Hematopoietic multipotent progenitor cell (in vitro differentiated cells): ENCODE results near the gene EXT2. TPM values are rescaled to one million over a fixed set of nuclear protein-coding genes. Genes with fewer than 3 reads are reported as not detected.

ENCODE experiments used
- DNase-seq, 3 donors: peaks; one replicate each; pipeline ENCODE4 v3.0.0-alpha.2; 2011 to 2015; ENCODE audit warnings: low read depth in 2 of 3, low spot score in 2 of 3
- total RNA-seq: library from RNA; depleted of rRNA; stranded (reverse); fragments of >200 nt; gene quantifications from one replicate; pipeline ENCODE4 v1.2.3, GENCODE V29; 2012

EXT2 gene
- total RNA-seq, 1 donor = 65.2 TPM

DNA sequence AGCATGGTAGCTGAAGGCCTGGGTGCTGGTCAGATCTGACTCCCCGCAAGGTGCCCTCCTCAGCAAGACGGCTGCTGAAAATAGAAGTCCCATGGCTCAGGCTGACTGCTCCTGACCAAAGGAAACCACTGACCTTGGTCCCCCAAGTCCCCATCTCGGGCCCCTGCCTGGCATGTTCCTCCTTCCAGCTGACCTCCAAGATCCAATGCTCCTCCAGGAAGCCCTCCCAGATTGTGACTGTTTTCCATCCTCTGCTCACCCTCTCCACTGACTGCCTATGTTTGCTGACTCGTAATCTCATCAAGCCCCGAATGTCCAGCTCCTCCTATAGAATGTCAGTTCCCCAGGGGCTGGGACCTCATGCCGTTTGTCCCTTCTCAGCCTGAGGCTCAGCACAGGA is 184.0 kb downstream of the EXT2 start:
- no peak for DNase-seq

GRCh38 chr11:44280257-44280656 is 184.8 kb downstream of the EXT2 start:
- no peak for DNase-seq

DNA sequence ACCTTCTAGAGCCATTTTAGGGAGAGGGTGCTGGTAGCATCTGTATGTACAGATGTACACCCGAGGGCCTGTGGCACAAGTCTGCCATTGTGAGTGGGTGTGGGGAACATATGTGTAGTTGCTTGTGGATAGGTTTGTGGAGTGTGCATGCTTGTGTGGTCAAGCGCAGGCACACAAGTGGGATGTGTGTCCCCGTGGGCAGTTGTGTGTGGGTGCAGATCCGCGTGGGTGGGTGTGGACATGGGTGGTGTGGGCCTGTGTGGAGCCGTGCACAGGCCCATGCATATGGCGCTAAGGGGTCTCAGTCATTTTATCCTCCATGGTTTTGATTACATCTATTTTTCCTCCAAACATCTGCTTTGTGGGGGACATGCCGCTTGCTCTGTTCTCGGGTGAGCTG is 185.7 kb downstream of the EXT2 start:
- no peak for DNase-seq

DNA sequence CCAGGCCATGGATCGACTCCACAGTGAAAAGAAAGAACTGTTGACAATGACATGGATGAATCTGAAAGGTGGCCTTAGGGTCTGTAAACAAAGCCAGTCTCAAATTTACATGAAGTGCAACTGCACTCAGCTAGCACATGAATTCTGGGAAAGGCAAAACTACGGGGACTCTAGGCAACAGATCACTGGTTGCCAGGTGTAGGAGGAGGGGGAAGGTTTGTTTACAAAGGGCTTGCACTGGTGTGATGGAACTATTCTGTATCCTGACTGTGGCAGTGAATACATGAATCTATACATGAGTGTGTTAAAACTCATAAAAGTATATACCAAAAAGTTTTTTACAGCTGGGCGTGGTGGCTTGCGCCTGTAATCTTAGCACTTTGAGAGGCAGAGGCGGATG is 187.1 kb downstream of the EXT2 start:
- DNase-seq = no peak

DNA sequence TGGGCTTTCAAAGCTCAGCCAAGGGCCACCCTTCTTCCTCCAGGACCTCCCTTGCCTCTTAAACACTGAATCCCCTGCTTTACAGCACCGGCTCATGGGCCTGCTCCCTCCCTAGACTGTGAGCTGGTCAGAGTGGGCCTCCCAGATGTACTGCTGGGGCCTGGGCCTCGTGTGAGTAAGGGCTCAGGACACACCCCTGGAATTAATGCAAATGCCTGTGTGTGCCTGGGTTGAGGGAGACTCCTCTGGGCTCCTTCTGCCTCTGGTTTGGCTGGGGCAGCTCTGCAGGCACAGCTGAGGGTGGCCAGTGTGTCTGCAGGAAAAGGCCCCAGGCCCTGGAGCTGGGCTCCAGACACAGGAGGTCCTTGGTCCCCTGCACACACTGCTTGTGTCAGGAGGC is 190.3 kb downstream of the EXT2 start:
- DNase-seq = no peak

DNA sequence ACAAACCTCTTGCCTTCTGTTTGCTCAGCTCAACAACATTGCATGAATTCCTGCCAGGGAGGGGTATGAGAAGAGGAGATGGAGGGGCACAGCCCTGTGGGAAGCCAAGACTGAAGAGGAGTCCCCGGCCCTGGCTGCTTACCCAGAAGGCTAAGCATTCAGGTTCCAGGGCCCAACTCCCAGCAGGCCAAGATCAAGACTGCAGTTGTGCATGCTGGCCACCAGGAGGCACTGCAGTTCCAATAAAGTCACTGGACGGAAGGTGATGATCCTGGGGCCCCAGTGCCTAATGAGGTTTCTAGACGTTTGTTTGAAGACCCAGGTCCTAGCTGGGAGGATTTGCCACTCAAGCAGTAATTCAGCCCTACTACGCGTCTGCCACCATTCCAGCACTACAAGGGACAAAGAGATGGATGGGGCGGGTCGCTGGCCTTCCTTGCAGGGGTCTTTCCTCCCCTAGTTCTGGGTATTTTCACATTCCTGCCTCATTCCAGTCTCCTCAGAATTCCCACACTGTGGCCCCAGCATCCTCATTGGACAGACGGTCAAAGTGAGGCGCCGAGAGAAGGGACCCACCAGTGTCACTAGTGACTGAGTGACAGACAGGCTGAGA is 190.9 kb downstream of the EXT2 start:
- peak; percentile 26 to 72 (median 57) for DNase-seq

- no peak for DNase-seq
These were observed 191.4 kb downstream of the EXT2 start for GRCh38 chr11:44286911-44287310.

GRCh38 chr11:44288133-44288526 is 192.7 kb downstream of the EXT2 start:
- DNase-seq = no peak

DNA sequence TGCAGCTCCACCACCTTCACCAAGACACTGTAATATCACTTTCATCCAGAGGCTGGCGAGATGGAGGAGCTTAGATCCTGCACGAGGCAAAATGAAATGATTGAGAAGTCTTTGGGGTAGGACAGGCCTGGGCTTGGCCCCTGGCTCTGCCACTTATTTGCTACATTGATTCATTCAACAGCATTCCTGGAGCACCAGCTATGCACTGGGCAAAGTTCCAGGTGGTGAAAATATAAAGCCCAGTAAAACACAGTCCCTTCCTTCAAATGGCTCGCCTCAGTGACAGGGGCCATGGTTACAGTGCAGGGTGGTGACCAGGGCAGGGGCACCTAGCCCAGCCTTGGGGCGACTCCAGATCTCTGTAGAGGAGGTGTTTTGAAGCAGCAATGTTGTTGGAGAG is 194.7 kb downstream of the EXT2 start:
- DNase-seq = no peak

Other genes starting within 250 kb of the EXT2 start
- 28.3 TPM for gene ALKBH3, start 214.8 kb upstream of the EXT2 start, total RNA-seq
- 2.2 TPM for gene C11orf96, start 153.0 kb upstream of the EXT2 start, total RNA-seq
- gene ACCSL, start 47.7 kb upstream of the EXT2 start, total RNA-seq = not detected
- gene ACCS, start 29.4 kb upstream of the EXT2 start, total RNA-seq = 47.4 TPM
- gene ALX4, start 214.5 kb downstream of the EXT2 start, total RNA-seq = not detected